K562 (cell line): ENCODE measurements around the gene MAP3K20. TPM values are rescaled to one million over a fixed set of nuclear protein-coding genes. Genes with fewer than 3 reads are reported as not detected.

ENCODE experiments used
- ATAC-seq: fragments of 200-7000 bp; cut with Tn5 transposase; 3 replicates; pipeline ENCODE4 v1.9.1; 2020; ENCODE audit warnings: moderate library complexity
- BruUV-seq: library from RNA; stranded (reverse); fragments of 400-500 nt; replicated peaks from 2 replicates; lab custom pipeline; 2021; lab: Mats Ljungman, UMichigan
- CTCF ChIA-PET: fragments of 300-600 bp; formaldehyde crosslinking; extraction: SDS; loops from one replicate; lab custom pipeline; 2021; ENCODE audit warnings: low intra/inter-chr PET ratio; lab: Yijun Ruan, JAX
- POLR2A ChIA-PET: fragments of 300-600, 350-650 bp; sonication (Branson Sonifier 250); formaldehyde crosslinking; extraction: SDS; loops from one replicate; lab custom pipeline; 2021; ENCODE audit warnings: antibody characterized with exemption, inconsistent platforms; lab: Yijun Ruan, JAX
- DNase-seq, 4 experiments: peaks; one replicate each; pipeline versions ENCODE4 v3.0.0 to v3.0.0-alpha.2; 2011 to 2018; ENCODE audit warnings: low spot score in 3 of 4, mixed read lengths in 3 of 4; ENCODE audit errors: extremely low read depth in 1 of 4
- FAIRE-seq: peaks from 2 replicates; lab custom pipeline; 2011; peaks lifted over from hg19 to GRCh38; lab: Jason Lieb, UNC
- H2AFZ ChIP-seq: 2 replicates; pipeline ENCODE4 v1.6.0; 2011; ENCODE audit warnings: low read depth, low read length, control low read depth, inconsistent platforms
- H3K27ac ChIP-seq: fragments of 200-600 bp; 3 replicates; pipeline ENCODE4 v1.8.0; 2011; ENCODE audit warnings: low read depth, mild to moderate bottlenecking, control low read depth, inconsistent platforms, low read length, moderate library complexity, mixed read lengths; ENCODE audit errors: extremely low read depth
- H3K27me3 ChIP-seq, 2 experiments: fragments of 300-600 bp in 1 of 2; 2 replicates in 1 of 2; 3 replicates in 1 of 2; pipeline versions ENCODE4 v1.6.0 to v1.8.0; 2011; ENCODE audit warnings: inconsistent platforms in 2 of 2, low read length in 2 of 2, mild to moderate bottlenecking in 1 of 2, mixed read lengths in 1 of 2, moderate library complexity in 1 of 2; ENCODE audit not compliant: control insufficient read depth in 2 of 2, insufficient read depth in 2 of 2
- H3K36me3 ChIP-seq: fragments of 300-600 bp; 3 replicates; pipeline ENCODE4 v1.8.0; 2011; ENCODE audit warnings: mild to moderate bottlenecking, low read length, inconsistent platforms; ENCODE audit not compliant: control insufficient read depth, insufficient read depth
- H3K4me1 ChIP-seq, 2 experiments: fragments of 200-600 bp in 1 of 2; replicated peaks in 1 of 2; 2 replicates in 1 of 2; 3 replicates in 1 of 2; pipeline versions ENCODE4 v1.5.1 to v1.8.0; 2011; ENCODE audit warnings: inconsistent platforms in 2 of 2, low read length in 2 of 2, mild to moderate bottlenecking in 1 of 2, mixed read lengths in 1 of 2, moderate library complexity in 1 of 2; ENCODE audit not compliant: control insufficient read depth in 2 of 2, insufficient read depth in 2 of 2
- H3K4me2 ChIP-seq: 2 replicates; pipeline ENCODE4 v1.6.1; 2011; ENCODE audit warnings: low read length, control low read depth, inconsistent platforms, mixed read lengths; ENCODE audit not compliant: insufficient read depth
- H3K4me3 ChIP-seq: fragments of 200-600 bp; sonication (generic), shearing (Covaris generic); 2 replicates; pipeline ENCODE4 v1.5.1; 2016; ENCODE audit warnings: control low read depth, inconsistent platforms
- H3K79me2 ChIP-seq: fragments of 200-600 bp; 3 replicates; pipeline ENCODE4 v1.8.0; 2011; ENCODE audit warnings: low read length, inconsistent platforms; ENCODE audit not compliant: control insufficient read depth, insufficient read depth
- H3K9ac ChIP-seq, 2 experiments: 2 replicates each; pipeline versions ENCODE4 v1.6.0 to v1.6.1; 2011; ENCODE audit warnings: low read depth in 2 of 2, low read length in 2 of 2, control low read depth in 1 of 2, inconsistent platforms in 1 of 2, mild to moderate bottlenecking in 1 of 2, mixed read lengths in 1 of 2; ENCODE audit not compliant: insufficient read depth in 1 of 2
- H3K9me1 ChIP-seq: one replicate; pipeline ENCODE4 v1.6.0; 2011; ENCODE audit warnings: inconsistent platforms, mild to moderate bottlenecking, low read length, moderate library complexity; ENCODE audit not compliant: control insufficient read depth, insufficient read depth
- H3K9me3 ChIP-seq: replicated peaks from 2 replicates; pipeline ENCODE4 v1.5.1; 2011; ENCODE audit warnings: low read depth, low read length, inconsistent platforms; ENCODE audit not compliant: control insufficient read depth, insufficient read depth
- H4K20me1 ChIP-seq: replicated peaks from 2 replicates; pipeline ENCODE4 v1.6.1; 2011; ENCODE audit warnings: low read length, inconsistent platforms, mixed read lengths; ENCODE audit not compliant: control insufficient read depth, insufficient read depth
- ASH1L ChIP-seq: fragments of 450-650 bp; IDR thresholded peaks from 2 replicates; pipeline ENCODE4 v1.6.1; 2018; ENCODE audit warnings: borderline replicate concordance, mild to moderate bottlenecking, low read depth; ENCODE audit not compliant: partially characterized antibody
- CBFA2T2 ChIP-seq: fragments of 450-650 bp; conservative IDR thresholded peaks from 2 replicates; pipeline ENCODE4 v1.6.1; 2017; ENCODE audit warnings: mild to moderate bottlenecking
- ETV6 ChIP-seq, 3 experiments: fragments of 150-350 bp in 1 of 3; sonication (generic) in 1 of 3; formaldehyde crosslinking in 1 of 3; IDR thresholded peaks; 2 replicates each; pipeline versions ENCODE4 v1.6.1 to v1.8.0; 2014 to 2022; ENCODE audit warnings: borderline replicate concordance in 2 of 3, low read depth in 2 of 3, antibody characterized with exemption in 1 of 3, low read length in 1 of 3, mild to moderate bottlenecking in 1 of 3, missing genetic modification reagents in 1 of 3
- RFX7 ChIP-seq: fragments of 250-450 bp; sonication (Bioruptor Pico); IDR thresholded peaks from 2 replicates; pipeline ENCODE4 v1.5.1; 2021; ENCODE audit warnings: mild to moderate bottlenecking
- STAT5A ChIP-seq: IDR thresholded peaks from 2 replicates; pipeline ENCODE4 v1.6.1; 2012; ENCODE audit warnings: low read length, inconsistent platforms, borderline replicate concordance
- TAF1 ChIP-seq: IDR thresholded peaks from 2 replicates; pipeline ENCODE4 v1.6.1; 2011; ENCODE audit warnings: mild to moderate bottlenecking, low read length, moderate library complexity; ENCODE audit not compliant: insufficient read depth, control insufficient read depth, severe bottlenecking; ENCODE audit errors: extremely low read depth
- THRAP3 ChIP-seq: fragments of 450-650 bp; IDR thresholded peaks from 2 replicates; pipeline ENCODE4 v1.6.1; 2016; ENCODE audit warnings: mild to moderate bottlenecking, inconsistent platforms, borderline replicate concordance
- ZFP1 ChIP-seq: fragments of 450-650 bp; formaldehyde crosslinking; IDR thresholded peaks from 2 replicates; pipeline ENCODE4 v1.4.0; 2020; ENCODE audit warnings: mild to moderate bottlenecking, mixed read lengths
- ZKSCAN3 ChIP-seq: fragments of 250-450 bp; sonication (Bioruptor Pico); IDR thresholded peaks from 2 replicates; pipeline ENCODE4 v1.4.0; 2020
- WGBS: fragments of 100-300 bp; shearing (Covaris generic); methylation state at CpG from one replicate; pipeline ENCODE4 v1.1.6; 2016; ENCODE audit warnings: low coverage, mixed read lengths; ENCODE audit not compliant: insufficient coverage; ENCODE audit errors: missing lambda C conversion rate; 5-methylcytosine and 5-hydroxymethylcytosine counted together
- in situ Hi-C: fragments of 300-500 bp; cut with MboI; formaldehyde crosslinking; loops from 4 replicates; pipeline ENCODE4 v1.15.0; 2018; ENCODE audit warnings: inconsistent platforms, mixed read lengths
- intact Hi-C: fragments of 100-400 bp; cut with micrococcal nuclease; formaldehyde crosslinking; loops from 2 replicates; pipeline ENCODE4 v1.14.2; 2022
- polyA plus RNA-seq, 8 experiments: library from polyadenylated mRNA; depleted of rRNA in 4 of 8; stranded (reverse) in 5 of 8; unstranded in 3 of 8; fragments of >200 nt; fragmentation: Nextera tagmentation in 2 of 8; fragmentation: Illumina TruSeq in 1 of 8; extraction: Ambion mirVana in 2 of 8; extraction: Trizol in 1 of 8; gene quantifications; 2 replicates each; pipeline versions ENCODE4 v1.2.1 to v1.2.3, GENCODE V29; 2011 to 2014; ENCODE audit warnings: inconsistent platforms in 1 of 8, missing spikeins in 1 of 8
- total RNA-seq, 7 experiments: library from RNA; depleted of rRNA in 6 of 7; stranded (reverse); fragments of >200 nt in 6 of 7; fragmentation: Illumina TruSeq in 2 of 7; extraction: Trizol in 2 of 7; gene quantifications; 2 replicates each; pipeline versions ENCODE4 v1.2.1 to v1.2.3, GENCODE V29; 2011 to 2021; ENCODE audit warnings: low replicate concordance in 1 of 7

Gene MAP3K20
- total and polyA plus RNA-seq, 9 of the 15 experiments (the other 6 are each of a cell fraction or from before 2014, with no cell fraction given): 9.8 to 34.2 (median 27.3) TPM

DNA sequence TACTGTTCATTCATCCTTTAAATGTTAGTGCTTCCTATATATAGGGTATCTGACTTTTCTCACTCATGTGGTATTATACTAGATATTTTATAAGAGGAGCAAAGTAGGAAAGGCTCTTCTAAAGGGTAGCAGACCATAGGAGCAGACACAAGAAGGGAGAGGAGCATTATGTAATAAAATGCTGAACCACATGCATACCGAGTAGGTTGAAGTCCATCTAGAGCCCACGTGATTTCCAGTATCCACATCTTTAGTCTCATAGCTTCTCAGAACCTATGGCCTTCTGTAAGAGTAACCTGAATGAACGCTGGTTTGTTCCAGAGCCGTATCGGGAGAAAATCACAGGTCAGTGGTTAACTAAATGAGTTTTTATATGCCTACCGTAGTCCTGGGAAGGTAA, 85.9 kb downstream of the MAP3K20 start:
- no peak for DNase-seq
- WGBS: 74% methylated on average over 6 of the region's 6 CpGs
- Histone ChIP-seq H3K27me3 (no peaks in the 10 kb centered on the region), H3K36me3 (no peaks in the 10 kb centered on the region; the same call in 1 of the 3 replicates), H3K4me1 (no peaks in the 10 kb centered on the region), H3K4me2 (no peak overlapping the region), H3K79me2 (0 out of 3 replicates have a peak, but pooled peaks cover 7% of the 10 kb centered on the region), H3K9me1 (no peaks in the 10 kb centered on the region), H3K4me3 (no peak overlapping the region), H4K20me1 (no peaks in the 10 kb centered on the region), H3K27ac (no peak overlapping the region), H2AFZ (no peak overlapping the region), H3K9ac (no peak overlapping the region), H3K9me3 (no peaks in the 10 kb centered on the region)
- in situ Hi-C loops (no loop called here), intact Hi-C loops (no loop called here)
- FAIRE-seq: no peak
- POLR2A ChIA-PET: no interaction called here
- CTCF ChIA-PET: no interaction called here
- no TSS peak for BruUV-seq
- ATAC-seq: no peak
- TF ChIP-seq THRAP3 (no peak), TAF1 (no peak), ZFP1 (no peak), CBFA2T2 (no peak), ASH1L (no peak), RFX7 (CRISPR knock-in tag) (no peak), ZKSCAN3 (no peak), STAT5A (no peak), ETV6 (IDR thresholded peaks at IDR 0.05; ENCODE audit: borderline replicate concordance in 1 of 2, low read depth in 2 of 2, low read length in 1 of 2) (no peak), ETV6 (CRISPR knock-in tag; IDR thresholded peaks at IDR 0.05; ENCODE audit: borderline replicate concordance) (no peak)
